Activated CD8-positive, alpha-beta T cell treated with anti-CD3 and anti-CD28 coated beads, Interleukin-2, amount 10 ng/mL, durations not matched to agents 7 days and 5 days (primary cell): ENCODE data around the gene DENND4B. TPM values are rescaled to one million over a fixed set of nuclear protein-coding genes. Genes with fewer than 3 reads are reported as not detected.
A peak's percentile ranks its signal among the peaks of the same experiment; 100 is the strongest.

Experiments used
- ATAC-seq: fragments of 150-1000 bp; cut with Tn5 transposase; one replicate; pipeline ENCODE4 v1.10.0; 2021; ENCODE audit warnings: moderate library complexity
- CTCF ChIA-PET: fragments of 350-600 bp; sonication (Branson Sonifier 250); formaldehyde crosslinking; loops from one replicate; lab custom pipeline; 2021; ENCODE audit warnings: antibody characterized with exemption; lab: Charles Lee
- POLR2A ChIA-PET: fragments of 350-600 bp; sonication (Branson Sonifier 250); formaldehyde crosslinking; loops from one replicate; lab custom pipeline; 2021; ENCODE audit warnings: antibody characterized with exemption; lab: Charles Lee
- DNase-seq: peaks from one replicate; pipeline ENCODE4 v3.0.0-alpha.2; 2020
- H3K27ac Mint-ChIP-seq: one replicate; pipeline ENCODE4 v1.8.0; 2021; ENCODE audit warnings: mild to moderate bottlenecking, mixed read lengths
- H3K27me3 Mint-ChIP-seq: one replicate; pipeline ENCODE4 v1.8.0; 2021; ENCODE audit warnings: low read depth, mixed read lengths
- H3K36me3 Mint-ChIP-seq: one replicate; pipeline ENCODE4 v1.8.0; 2021; ENCODE audit warnings: low read depth, mixed read lengths
- H3K4me1 Mint-ChIP-seq: one replicate; pipeline ENCODE4 v1.8.0; 2021; ENCODE audit warnings: low read depth, mixed read lengths
- H3K4me3 Mint-ChIP-seq: one replicate; pipeline ENCODE4 v1.8.0; 2021; ENCODE audit warnings: mild to moderate bottlenecking, mixed read lengths
- H3K9me3 Mint-ChIP-seq: one replicate; pipeline ENCODE4 v1.8.0; 2022; ENCODE audit warnings: mixed read lengths; ENCODE audit not compliant: insufficient read depth
- total RNA-seq, 2 experiments: library from RNA; stranded (reverse); gene quantifications; one replicate each; pipeline ENCODE4 v1.2.3, GENCODE V29; 2021

Gene DENND4B
- total RNA-seq, 2 experiments from 2014 or later = 140 to 143 TPM

DNA sequence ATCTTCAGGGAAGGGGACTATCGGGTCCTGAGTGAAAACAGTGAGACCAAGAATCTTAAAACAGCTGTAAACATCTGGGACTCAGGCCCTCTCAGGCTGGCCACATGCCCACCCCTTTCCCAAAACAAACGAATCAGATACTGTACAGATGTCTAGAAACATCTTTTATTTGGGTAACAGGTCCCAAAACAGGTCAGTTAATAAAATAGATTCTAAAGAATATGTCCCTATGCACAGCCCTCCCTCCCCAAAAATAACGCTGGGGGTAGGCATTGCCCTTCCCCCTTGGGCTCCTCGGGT, 12.4 kb upstream of the DENND4B start:
- no peaks in the 10 kb centered on the region for H3K9me3 Mint-ChIP-seq
- ChIA-PET CTCF (interaction anchor here (0.8 to 5.4 kb wide), 5 partner anchors 8 to 137 kb away, joined by 4 to 48 read pairs (median 28); partner anchors contain the start of genes CREB3L4, DENND4B, JTB and RAB13), POLR2A (interaction anchor here (0.7 to 7.4 kb wide), 7 partner anchors 9 to 36 kb away, joined by 3 to 63 read pairs (median 7); partner anchors contain the start of genes CREB3L4, DENND4B, GATAD2B and JTB)
- H3K36me3 Mint-ChIP-seq = peaks cover 31% of the 10 kb centered on the region
- no peak for DNase-seq
- H3K4me1 Mint-ChIP-seq = peaks cover 71% of the 10 kb centered on the region
- peak overlapping the region; percentile 94 for H3K27ac Mint-ChIP-seq
- H3K27me3 Mint-ChIP-seq = no peaks in the 10 kb centered on the region
- ATAC-seq = no peak
- peak overlapping the region; percentile 95 for H3K4me3 Mint-ChIP-seq

DNA sequence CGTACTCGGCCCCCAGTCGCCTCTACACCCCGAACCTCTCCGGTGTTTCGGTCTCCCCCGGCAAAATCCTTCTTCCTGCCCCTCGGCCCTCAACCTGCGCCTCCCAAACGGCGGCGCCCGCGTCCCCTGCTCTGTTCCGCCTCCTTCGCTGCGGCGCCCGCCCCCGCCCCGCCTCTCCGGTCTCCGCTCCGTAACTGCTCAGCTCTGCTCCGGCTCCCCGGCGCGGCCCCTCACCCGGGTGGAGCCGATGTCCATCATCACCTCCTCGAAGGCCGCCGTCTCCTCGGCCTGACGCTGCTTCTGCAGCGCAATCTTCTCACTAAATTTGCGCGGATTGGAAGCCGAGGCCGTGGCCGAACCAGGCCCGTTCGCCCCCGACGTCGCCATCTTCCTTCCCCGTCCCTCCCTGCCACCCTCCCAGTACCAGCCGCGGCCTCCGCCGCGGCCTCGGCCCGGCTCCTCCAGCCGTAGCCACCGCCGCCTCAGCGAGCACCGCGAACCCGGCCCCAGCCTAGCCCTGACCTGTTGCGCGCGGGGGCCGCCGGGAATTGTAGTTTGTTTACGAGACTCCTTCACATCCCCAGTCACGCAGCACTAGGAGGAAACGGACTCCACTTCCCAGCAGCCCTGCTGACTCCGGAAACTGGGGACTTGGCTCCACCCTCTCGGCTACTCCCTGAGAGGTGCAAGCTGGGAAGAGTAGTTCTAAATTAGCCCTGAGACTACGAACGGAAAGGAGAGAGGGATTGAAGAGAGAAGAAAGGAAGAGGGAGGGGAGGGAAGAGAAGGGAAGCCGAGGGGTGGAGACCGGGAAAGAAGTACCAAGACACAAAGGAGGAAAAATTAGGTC, 11.8 kb upstream of the DENND4B start, which contains the start of gene CRTC2:
CRTC2 (minus strand) TSS at position 502 of the 850 bp plus-strand sequence; CDS start at position 387, 115 bp downstream.
- peak within 1 kb of the TSS; percentile 95 for H3K4me3 Mint-ChIP-seq
- H3K27ac Mint-ChIP-seq = peak within 1 kb of the TSS; percentile 94
- peaks cover 70% of the 10 kb centered on the region for H3K4me1 Mint-ChIP-seq
- H3K36me3 Mint-ChIP-seq = peaks cover 36% of the 10 kb centered on the region
- CTCF ChIA-PET = interaction anchor here (0.8 to 5.4 kb wide), 5 partner anchors 9 to 137 kb away, joined by 4 to 48 read pairs (median 28); partner anchors contain the start of genes CREB3L4, DENND4B, JTB and RAB13
- no peaks in the 10 kb centered on the region for H3K9me3 Mint-ChIP-seq
- ATAC-seq (peak; percentile 87), DNase-seq (peak; percentile 99)
- POLR2A ChIA-PET = interaction anchor here (0.7 to 7.4 kb wide), 8 partner anchors 9 to 35 kb away, joined by 3 to 63 read pairs (median 6); partner anchors contain the start of genes CREB3L4, DENND4B, GATAD2B and JTB
- no peaks in the 10 kb centered on the region for H3K27me3 Mint-ChIP-seq

DNA sequence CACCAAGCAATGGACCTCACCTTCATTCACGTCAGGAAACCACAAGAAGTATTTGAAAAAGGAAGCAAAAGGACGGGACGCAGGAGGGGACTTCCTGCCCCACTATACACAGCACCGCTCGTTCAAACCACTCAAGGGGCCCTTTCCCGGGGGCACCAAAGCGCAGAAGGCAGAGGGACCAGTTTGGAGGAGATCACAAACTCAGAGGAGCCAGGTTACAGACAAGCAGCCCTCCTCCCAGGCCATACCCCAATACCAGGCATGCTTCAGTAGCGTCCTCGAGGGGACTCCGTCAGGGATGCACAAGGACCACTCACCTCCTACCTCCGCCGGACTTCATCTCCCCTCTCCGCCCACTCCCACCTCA, 11.2 kb upstream of the DENND4B start:
- ATAC-seq (peak; percentile 28), DNase-seq (peak; percentile 62)
- no peaks in the 10 kb centered on the region for H3K9me3 Mint-ChIP-seq
- ChIA-PET CTCF (interaction anchor here (3.2 to 5.4 kb wide), 4 partner anchors 10 to 29 kb away, joined by 10 to 48 read pairs (median 29); partner anchors contain the start of genes CREB3L4, DENND4B, JTB and RAB13), POLR2A (interaction anchor here (1.1 to 7.4 kb wide), 7 partner anchors 10 to 35 kb away, joined by 3 to 63 read pairs (median 13); partner anchors contain the start of genes CREB3L4, DENND4B, GATAD2B and JTB)
- H3K36me3 Mint-ChIP-seq = peaks cover 39% of the 10 kb centered on the region
- H3K4me1 Mint-ChIP-seq = peaks cover 71% of the 10 kb centered on the region
- H3K27me3 Mint-ChIP-seq = no peaks in the 10 kb centered on the region
- H3K27ac Mint-ChIP-seq = peak overlapping the region; percentile 94
- H3K4me3 Mint-ChIP-seq = peak overlapping the region; percentile 95

GRCh38 chr1:153956997-153957715, 10.6 kb upstream of the DENND4B start:
- H3K9me3 Mint-ChIP-seq = no peaks in the 10 kb centered on the region
- ChIA-PET POLR2A (interaction anchor here (0.5 to 7.4 kb wide), 9 partner anchors 10 to 286 kb away, joined by 3 to 63 read pairs (median 8); partner anchors contain the start of genes CREB3L4, DENND4B, GATAD2B and JTB), CTCF (interaction anchor here (3.2 to 5.4 kb wide), 4 partner anchors 10 to 29 kb away, joined by 10 to 48 read pairs (median 29); partner anchors contain the start of genes CREB3L4, DENND4B, JTB and RAB13)
- ATAC-seq = no peak
- no peaks in the 10 kb centered on the region for H3K27me3 Mint-ChIP-seq
- peaks cover 65% of the 10 kb centered on the region for H3K4me1 Mint-ChIP-seq
- peak overlapping the region; percentile 94 for H3K27ac Mint-ChIP-seq
- DNase-seq = no peak
- H3K4me3 Mint-ChIP-seq = peak overlapping the region; percentile 95
- H3K36me3 Mint-ChIP-seq = peaks cover 43% of the 10 kb centered on the region

- CTCF ChIA-PET = interaction anchor here (1.4 to 5.4 kb wide), 2 partner anchors 8 to 32 kb away, joined by 3 to 28 read pairs; partner anchors contain the start of genes DENND4B and RAB13
- Mint-ChIP-seq H3K27ac (peak overlapping the region; percentile 58), H3K4me1 (peaks cover 57% of the 10 kb centered on the region), H3K9me3 (no peaks in the 10 kb centered on the region), H3K27me3 (no peaks in the 10 kb centered on the region), H3K4me3 (no peak overlapping the region), H3K36me3 (peaks cover 54% of the 10 kb centered on the region)
- POLR2A ChIA-PET = interaction anchor here (0.6 to 7.4 kb wide), 4 partner anchors 9 to 285 kb away, joined by 3 to 63 read pairs (median 7); partner anchors contain the start of genes DENND4B and RPS27
- no peak for ATAC-seq
- no peak for DNase-seq
Observed at GRCh38 chr1:153954826-153955225, 8.3 kb upstream of the DENND4B start.

DNA sequence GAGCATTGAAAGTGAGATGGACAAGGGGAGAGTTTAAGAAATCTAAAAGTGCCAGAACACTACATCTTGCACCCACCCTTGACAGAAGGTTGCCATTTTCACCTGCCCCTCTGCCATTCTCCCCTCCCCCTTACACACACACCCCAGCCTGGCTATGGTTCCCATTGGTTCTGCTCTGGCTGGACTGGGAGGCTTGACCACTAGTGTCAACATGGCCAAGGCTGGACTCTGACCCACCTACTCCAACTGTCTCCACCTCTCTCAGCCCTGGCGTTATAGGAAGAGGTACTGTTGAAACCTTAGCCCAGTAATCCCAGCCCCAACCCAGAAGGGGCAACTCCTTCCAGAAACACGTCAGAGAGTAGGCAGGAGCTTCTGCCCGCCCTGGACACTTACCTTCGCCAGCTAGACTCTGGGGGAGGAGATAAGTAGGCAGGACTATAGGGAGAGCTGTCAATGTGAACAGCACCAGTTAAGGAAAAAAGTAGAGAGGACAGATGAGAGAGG, 7.4 kb upstream of the DENND4B start:
- ATAC-seq = no peak
- H3K9me3 Mint-ChIP-seq = no peaks in the 10 kb centered on the region
- H3K4me3 Mint-ChIP-seq = no peak overlapping the region
- peaks cover 48% of the 10 kb centered on the region for H3K4me1 Mint-ChIP-seq
- peaks cover 56% of the 10 kb centered on the region for H3K36me3 Mint-ChIP-seq
- H3K27ac Mint-ChIP-seq = peak overlapping the region; percentile 58
- CTCF ChIA-PET = interaction anchor here (1.4 to 5.4 kb wide), 2 partner anchors 7 to 32 kb away, joined by 3 to 28 read pairs; partner anchors contain the start of genes DENND4B and RAB13
- POLR2A ChIA-PET = interaction anchor here (0.6 to 7.4 kb wide), 5 partner anchors 8 to 284 kb away, joined by 3 to 63 read pairs (median 4); partner anchors contain the start of genes DENND4B and RPS27
- H3K27me3 Mint-ChIP-seq = no peaks in the 10 kb centered on the region
- no peak for DNase-seq

- no peak overlapping the region for H3K27ac Mint-ChIP-seq
Observed at GRCh38 chr1:153951801-153952200, 5.3 kb upstream of the DENND4B start.

GRCh38 chr1:153951183-153951582, 4.7 kb upstream of the DENND4B start:
- H3K27ac Mint-ChIP-seq = peak overlapping the region; percentile 41
- CTCF ChIA-PET = no interaction called here
- H3K9me3 Mint-ChIP-seq = no peaks in the 10 kb centered on the region
- peaks cover 43% of the 10 kb centered on the region for H3K4me1 Mint-ChIP-seq
- POLR2A ChIA-PET = no interaction called here
- H3K4me3 Mint-ChIP-seq = no peak overlapping the region
- peaks cover 69% of the 10 kb centered on the region for H3K36me3 Mint-ChIP-seq
- no peaks in the 10 kb centered on the region for H3K27me3 Mint-ChIP-seq
- DNase-seq = no peak
- no peak for ATAC-seq

More at GRCh38 chr1:153951801-153952200, 5.3 kb upstream of the DENND4B start:
- peaks cover 47% of the 10 kb centered on the region for H3K4me1 Mint-ChIP-seq
- H3K4me3 Mint-ChIP-seq = no peak overlapping the region
- CTCF ChIA-PET = no interaction called here
- H3K36me3 Mint-ChIP-seq = peaks cover 69% of the 10 kb centered on the region
- ATAC-seq (no peak), DNase-seq (no peak)
- POLR2A ChIA-PET = no interaction called here
- no peaks in the 10 kb centered on the region for H3K27me3 Mint-ChIP-seq
- no peaks in the 10 kb centered on the region for H3K9me3 Mint-ChIP-seq

- ATAC-seq (peak; percentile 52), DNase-seq (peak; percentile 82)
- Mint-ChIP-seq H3K36me3 (peaks cover 73% of the 10 kb centered on the region), H3K27me3 (no peaks in the 10 kb centered on the region), H3K9me3 (no peaks in the 10 kb centered on the region), H3K27ac (peak overlapping the region; percentile 97), H3K4me1 (peaks cover 28% of the 10 kb centered on the region), H3K4me3 (peak overlapping the region; percentile 96)
- POLR2A ChIA-PET = interaction anchor here (0.7 to 5.9 kb wide), 21 partner anchors 11 to 287 kb away, joined by 3 to 71 read pairs (median 4); partner anchors contain the start of genes CREB3L4, CRTC2, GATAD2B and JTB
- CTCF ChIA-PET = interaction anchor here (0.5 to 5.5 kb wide), 30 partner anchors 9 to 378 kb away, joined by 3 to 70 read pairs (median 4); partner anchors contain the start of genes CREB3L4, CRTC2, GATAD2B and ILF2
Observed at GRCh38 chr1:153945795-153946621, 510 bp downstream of the DENND4B start.
